Smooth muscle cell (in vitro differentiated cells): ENCODE results near the gene OXA1L. TPM values are rescaled to one million over a fixed set of nuclear protein-coding genes. Genes with fewer than 3 reads are reported as not detected.

Source experiments
- DNase-seq: peaks from one replicate; lab custom pipeline; 2025; ENCODE audit not compliant: unreplicated experiment; lab: John Stamatoyannopoulos, UW
- H2AFZ ChIP-seq: fragments of 200-600 bp; sonication (generic); 2 replicates; pipeline ENCODE4 v1.6.0; 2016; ENCODE audit warnings: antibody characterized with exemption, low read depth, mild to moderate bottlenecking
- H3F3A ChIP-seq: fragments of 200-600 bp; sonication (generic); 2 replicates; pipeline ENCODE4 v1.6.0; 2017; ENCODE audit warnings: antibody characterized with exemption, low read depth
- H3K27ac ChIP-seq: fragments of 200-600 bp; sonication (generic); 2 replicates; pipeline ENCODE4 v1.5.1; 2016; ENCODE audit warnings: low read depth, mild to moderate bottlenecking
- H3K27me3 ChIP-seq: fragments of 200-600 bp; sonication (generic); 2 replicates; pipeline ENCODE4 v1.6.1; 2016; ENCODE audit warnings: low read depth, mild to moderate bottlenecking
- H3K36me3 ChIP-seq: fragments of 200-600 bp; sonication (generic); 2 replicates; pipeline ENCODE4 v1.5.1; 2016; ENCODE audit warnings: low read depth
- H3K4me1 ChIP-seq: fragments of 200-600 bp; sonication (generic); 2 replicates; pipeline ENCODE4 v1.5.1; 2016; ENCODE audit warnings: low read depth
- H3K4me2 ChIP-seq: fragments of 200-600 bp; sonication (generic); 2 replicates; pipeline ENCODE4 v1.6.0; 2016; ENCODE audit warnings: mild to moderate bottlenecking
- H3K4me3 ChIP-seq: fragments of 200-600 bp; sonication (generic); 2 replicates; pipeline ENCODE4 v1.5.1; 2016; ENCODE audit warnings: mild to moderate bottlenecking
- H3K79me2 ChIP-seq: fragments of 200-600 bp; sonication (generic); 2 replicates; pipeline ENCODE4 v1.6.0; 2016; ENCODE audit warnings: low read depth, mild to moderate bottlenecking
- H3K9ac ChIP-seq: fragments of 200-600 bp; sonication (generic); 2 replicates; pipeline ENCODE4 v1.6.0; 2016; ENCODE audit warnings: low read depth
- H3K9me3 ChIP-seq: fragments of 200-600 bp; sonication (generic); replicated peaks from 2 replicates; pipeline ENCODE4 v1.5.1; 2016; ENCODE audit warnings: low read depth
- H4K20me1 ChIP-seq: fragments of 200-600 bp; sonication (generic); 2 replicates; pipeline ENCODE4 v1.6.0; 2016; ENCODE audit warnings: low read depth
- CTCF ChIP-seq: fragments of 200-600 bp; sonication (generic); IDR thresholded peaks from 2 replicates; pipeline ENCODE4 v1.5.1; 2017; ENCODE audit warnings: borderline replicate concordance, mild to moderate bottlenecking, antibody characterized with exemption; ENCODE audit not compliant: insufficient read depth, poor library complexity, severe bottlenecking
- WGBS: methylation state at CpG from one replicate; pipeline ENCODE4 v1.1.7; 2016; ENCODE audit warnings: low lambda C conversion rate; 5-methylcytosine and 5-hydroxymethylcytosine counted together
- polyA plus RNA-seq: library from polyadenylated mRNA; unstranded; fragments of >200 nt; fragmentation: Nextera tagmentation; extraction: Ambion mirVana; gene quantifications from 2 replicates; pipeline ENCODE4 v1.2.1, GENCODE V29; 2016
- total RNA-seq: library from RNA; depleted of rRNA; stranded (reverse); fragments of >200 nt; gene quantifications from 2 replicates; pipeline ENCODE4 v1.2.3, GENCODE V29; 2014

Gene OXA1L
- total and polyA plus RNA-seq, 2 experiments from 2014 or later, result 55.9 to 93.8 TPM

GRCh38 chr14:22797017-22797917 is 30.8 kb downstream of the OXA1L start:
- Histone ChIP-seq H3K4me2 (no peak overlapping the region), H3K36me3 (no peaks in the 10 kb centered on the region), H2AFZ (no peak overlapping the region), H3K9ac (no peak overlapping the region), H3K27me3 (no peaks in the 10 kb centered on the region), H3K4me3 (no peak overlapping the region), H4K20me1 (no peaks in the 10 kb centered on the region), H3K9me3 (no peaks in the 10 kb centered on the region), H3F3A (peaks cover under 1% of the 10 kb centered on the region), H3K4me1 (no peaks in the 10 kb centered on the region), H3K79me2 (no peaks in the 10 kb centered on the region), H3K27ac (no peak overlapping the region)
- DNase-seq, result no peak
- 31% methylated on average over 5 of the region's 5 CpGs for WGBS
- TF ChIP-seq CTCF, result no peak

- Histone ChIP-seq H3K27me3 (no peaks in the 10 kb centered on the region), H3K9me3 (no peaks in the 10 kb centered on the region), H2AFZ (no peak overlapping the region), H3K9ac (no peak overlapping the region), H3K79me2 (no peaks in the 10 kb centered on the region), H4K20me1 (no peaks in the 10 kb centered on the region), H3K4me3 (no peak overlapping the region), H3F3A (no peaks in the 10 kb centered on the region), H3K27ac (no peak overlapping the region), H3K36me3 (no peaks in the 10 kb centered on the region), H3K4me1 (no peaks in the 10 kb centered on the region), H3K4me2 (no peak overlapping the region)
- WGBS, result 60% methylated on average over 2 of the region's 2 CpGs
- no peak for DNase-seq
- no peak for TF ChIP-seq CTCF
Observed at GRCh38 chr14:22798528-22798927, 32.0 kb downstream of the OXA1L start.

GRCh38 chr14:22800346-22800745 is 33.9 kb downstream of the OXA1L start:
- Histone ChIP-seq H3K4me2 (no peak overlapping the region), H3K36me3 (no peaks in the 10 kb centered on the region), H3K79me2 (no peaks in the 10 kb centered on the region), H3K9ac (no peak overlapping the region), H3K27ac (no peak overlapping the region), H3K27me3 (no peaks in the 10 kb centered on the region), H3K4me1 (no peaks in the 10 kb centered on the region), H3F3A (no peaks in the 10 kb centered on the region), H2AFZ (no peak overlapping the region), H3K9me3 (no peaks in the 10 kb centered on the region), H4K20me1 (no peaks in the 10 kb centered on the region), H3K4me3 (no peak overlapping the region)
- no peak for DNase-seq
- 87% methylated on average over 10 of the region's 10 CpGs for WGBS
- no peak for TF ChIP-seq CTCF

- no peaks in the 10 kb centered on the region for H3K4me1 ChIP-seq
- H3K79me2 ChIP-seq, result no peaks in the 10 kb centered on the region
- no peak for DNase-seq
- H3F3A ChIP-seq, result no peaks in the 10 kb centered on the region
- no peak overlapping the region for H2AFZ ChIP-seq
- no peak for TF ChIP-seq CTCF
- no peaks in the 10 kb centered on the region for H3K27me3 ChIP-seq
- H3K4me3 ChIP-seq, result no peak overlapping the region
- no peaks in the 10 kb centered on the region for H3K9me3 ChIP-seq
- no peak overlapping the region for H3K9ac ChIP-seq
- 77% methylated on average over 8 of the region's 8 CpGs for WGBS
- no peak overlapping the region for H3K27ac ChIP-seq
- H3K4me2 ChIP-seq, result no peak overlapping the region
- no peaks in the 10 kb centered on the region for H4K20me1 ChIP-seq
- H3K36me3 ChIP-seq, result no peaks in the 10 kb centered on the region
Observed at GRCh38 chr14:22801716-22802115, 35.2 kb downstream of the OXA1L start.
